OCI-LY7 (cell line): Measurements from ENCODE around the gene ZNF367.
"Not testable (repeated sequence)": the region's sequence is repeated elsewhere in the genome, so short reads cannot be mapped to it uniquely, and the experiment has no call there.

Experiments
- EZH2phosphoT487 ChIP-seq: fragments of 200-600 bp; sonication (generic); IDR thresholded peaks from 2 replicates; pipeline ENCODE4 v1.6.1; 2018; ENCODE audit warnings: low read depth, borderline replicate concordance, mild to moderate bottlenecking, mixed run types, antibody characterized with exemption, low read length, moderate library complexity, mixed read lengths
- TF ChIP-seq, protein P1 (sequence below): fragments of 200-600 bp; sonication (generic); conservative IDR thresholded peaks from 2 replicates; pipeline ENCODE4 v1.5.1; 2014; ENCODE audit warnings: mild to moderate bottlenecking, antibody characterized with exemption, low read length, moderate library complexity, mixed read lengths

DNA sequence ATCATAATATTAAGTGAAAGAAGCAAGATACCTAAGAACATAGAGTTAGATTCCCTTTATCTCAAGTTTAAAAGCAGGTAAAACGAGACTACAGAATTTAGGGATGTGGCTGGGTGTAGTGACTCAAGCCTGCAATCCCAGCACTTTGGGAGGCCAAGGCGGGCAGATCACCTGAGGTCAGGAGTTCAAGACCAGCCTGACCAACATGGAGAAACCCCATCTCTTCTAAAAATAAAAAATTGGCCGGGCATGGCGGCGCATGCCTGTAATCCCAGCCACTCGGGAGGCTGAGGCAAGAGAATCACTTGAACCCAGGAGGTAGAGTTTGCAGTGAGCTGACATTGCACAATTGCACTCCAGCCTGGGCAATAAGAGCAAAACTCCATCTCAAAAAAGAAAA lies 56.1 kb downstream of the ZNF367 start:
- TF ChIP-seq, protein P1, sequence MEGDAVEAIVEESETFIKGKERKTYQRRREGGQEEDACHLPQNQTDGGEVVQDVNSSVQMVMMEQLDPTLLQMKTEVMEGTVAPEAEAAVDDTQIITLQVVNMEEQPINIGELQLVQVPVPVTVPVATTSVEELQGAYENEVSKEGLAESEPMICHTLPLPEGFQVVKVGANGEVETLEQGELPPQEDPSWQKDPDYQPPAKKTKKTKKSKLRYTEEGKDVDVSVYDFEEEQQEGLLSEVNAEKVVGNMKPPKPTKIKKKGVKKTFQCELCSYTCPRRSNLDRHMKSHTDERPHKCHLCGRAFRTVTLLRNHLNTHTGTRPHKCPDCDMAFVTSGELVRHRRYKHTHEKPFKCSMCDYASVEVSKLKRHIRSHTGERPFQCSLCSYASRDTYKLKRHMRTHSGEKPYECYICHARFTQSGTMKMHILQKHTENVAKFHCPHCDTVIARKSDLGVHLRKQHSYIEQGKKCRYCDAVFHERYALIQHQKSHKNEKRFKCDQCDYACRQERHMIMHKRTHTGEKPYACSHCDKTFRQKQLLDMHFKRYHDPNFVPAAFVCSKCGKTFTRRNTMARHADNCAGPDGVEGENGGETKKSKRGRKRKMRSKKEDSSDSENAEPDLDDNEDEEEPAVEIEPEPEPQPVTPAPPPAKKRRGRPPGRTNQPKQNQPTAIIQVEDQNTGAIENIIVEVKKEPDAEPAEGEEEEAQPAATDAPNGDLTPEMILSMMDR, result not testable (repeated sequence)
- not testable (repeated sequence) for TF ChIP-seq EZH2phosphoT487
